HepG2 (cell line): ENCODE data around the gene NLRC3. TPM values are rescaled to one million over a fixed set of nuclear protein-coding genes. Genes with fewer than 3 reads are reported as not detected.

Experiments
- ARNT ChIP-seq: fragments of 450-650 bp; IDR thresholded peaks from 2 replicates; pipeline ENCODE4 v1.6.1; 2017
- ARNTL ChIP-seq: sonication (generic); formaldehyde crosslinking; IDR thresholded peaks from 2 replicates; pipeline ENCODE4 v1.4.0; 2020; ENCODE audit warnings: mild to moderate bottlenecking, missing genetic modification reagents
- CCDC6 ChIP-seq: sonication (generic); formaldehyde crosslinking; IDR thresholded peaks from 2 replicates; pipeline ENCODE4 v1.8.1; 2022; ENCODE audit warnings: mild to moderate bottlenecking, missing genetic modification reagents, moderate library complexity
- DMAP1 ChIP-seq: IDR thresholded peaks from 2 replicates; pipeline ENCODE4 v1.6.1; 2016
- FIP1L1 ChIP-seq: fragments of 200-400 bp; formaldehyde crosslinking; IDR thresholded peaks from 2 replicates; pipeline ENCODE4 v1.6.1; 2018; ENCODE audit warnings: low read depth, mild to moderate bottlenecking, low read length, moderate library complexity, borderline replicate concordance; ENCODE audit not compliant: insufficient read depth
- FOXA1 ChIP-seq, 2 experiments: fragments of 450-650 bp in 1 of 2; sonication (generic) in 1 of 2; formaldehyde crosslinking in 1 of 2; IDR thresholded peaks; 2 replicates each; pipeline versions ENCODE4 v1.4.0 to v1.6.1; 2016 to 2020; ENCODE audit warnings: missing genetic modification reagents in 1 of 2
- FOXA3 ChIP-seq: IDR thresholded peaks from 2 replicates; pipeline ENCODE4 v1.6.1; 2016; ENCODE audit warnings: missing genetic modification reagents, missing compliant biosample characterization
- FOXP1 ChIP-seq, 2 experiments: fragments of 450-650 bp in 1 of 2; IDR thresholded peaks; 2 replicates each; pipeline ENCODE4 v1.6.1; 2017 to 2018; ENCODE audit warnings: antibody characterized with exemption in 1 of 2
- GABPA ChIP-seq, 2 experiments: IDR thresholded peaks; 2 replicates each; pipeline ENCODE4 v1.6.1; 2011 to 2016; ENCODE audit warnings: low read depth in 2 of 2, low read length in 1 of 2, missing biosample characterization in 1 of 2, missing genetic modification characterization in 1 of 2
- HDAC1 ChIP-seq: sonication (generic); formaldehyde crosslinking; IDR thresholded peaks from 2 replicates; pipeline ENCODE4 v1.5.1; 2020; ENCODE audit warnings: mild to moderate bottlenecking, missing genetic modification reagents
- HNF4A ChIP-seq: sonication (generic); formaldehyde crosslinking; IDR thresholded peaks from 2 replicates; pipeline ENCODE4 v1.4.0; 2020; ENCODE audit warnings: missing genetic modification reagents
- HOXA3 ChIP-seq: sonication (generic); formaldehyde crosslinking; IDR thresholded peaks from 2 replicates; pipeline ENCODE4 v1.5.0; 2020; ENCODE audit warnings: missing genetic modification reagents
- NCOA1 ChIP-seq: sonication (generic); formaldehyde crosslinking; IDR thresholded peaks from 2 replicates; pipeline ENCODE4 v1.9.0; 2021; ENCODE audit warnings: missing genetic modification reagents
- NCOR1 ChIP-seq: fragments of 200-600 bp; sonication (generic); IDR thresholded peaks from 2 replicates; pipeline ENCODE4 v1.7.0; 2017; ENCODE audit warnings: antibody characterized with exemption, low read length, borderline replicate concordance
- NONO ChIP-seq, 2 experiments: fragments of 450-650 bp in 1 of 2; sonication (generic) in 1 of 2; formaldehyde crosslinking in 1 of 2; IDR thresholded peaks in 1 of 2; conservative IDR thresholded peaks in 1 of 2; 2 replicates each; pipeline versions ENCODE4 v1.6.1 to v1.8.0; 2017 to 2022; ENCODE audit warnings: mild to moderate bottlenecking in 1 of 2, missing genetic modification reagents in 1 of 2, moderate library complexity in 1 of 2
- TAF15 ChIP-seq: fragments of 200-400 bp; formaldehyde crosslinking; IDR thresholded peaks from one replicate; pipeline ENCODE4 v1.6.1; 2018; ENCODE audit warnings: mild to moderate bottlenecking, low read depth, low read length; ENCODE audit not compliant: poor library complexity, severe bottlenecking
- TBX2 ChIP-seq: sonication (generic); formaldehyde crosslinking; IDR thresholded peaks from 2 replicates; pipeline ENCODE4 v1.5.0; 2020; ENCODE audit warnings: missing genetic modification reagents, mild to moderate bottlenecking, borderline replicate concordance
- ZBTB10 ChIP-seq: sonication (generic); formaldehyde crosslinking; IDR thresholded peaks from 2 replicates; pipeline ENCODE4 v1.4.0; 2020; ENCODE audit warnings: missing genetic modification reagents, borderline replicate concordance
- ZNF256 ChIP-seq: sonication (generic); formaldehyde crosslinking; conservative IDR thresholded peaks from 2 replicates; pipeline ENCODE4 v1.4.0; 2020; ENCODE audit warnings: missing genetic modification reagents
- ZNF331 ChIP-seq: sonication (generic); formaldehyde crosslinking; IDR thresholded peaks from 2 replicates; pipeline ENCODE4 v1.4.0; 2020; ENCODE audit warnings: missing genetic modification reagents
- polyA plus RNA-seq, 8 experiments: library from polyadenylated mRNA; depleted of rRNA in 3 of 8; stranded (reverse) in 7 of 8; unstranded in 1 of 8; fragments of >200 nt; fragmentation: Illumina TruSeq in 4 of 8; extraction: Trizol in 4 of 8; gene quantifications; 2 replicates each; pipeline versions ENCODE4 v1.2.1 to v1.2.3, GENCODE V29; 2011 to 2016; ENCODE audit warnings: low read depth in 4 of 8, missing spikeins in 1 of 8, mixed read lengths in 1 of 8; ENCODE audit not compliant: insufficient read depth in 1 of 8
- total RNA-seq, 5 experiments: library from RNA; depleted of rRNA; stranded (reverse); fragments of >200 nt; fragmentation: Illumina TruSeq; extraction: Trizol; gene quantifications; 2 replicates each; pipeline ENCODE4 v1.2.3, GENCODE V29; 2016; ENCODE audit warnings: low read depth in 1 of 5
- TF ChIP-seq, protein P1 (sequence below): IDR thresholded peaks from 2 replicates; pipeline ENCODE4 v1.6.1; 2016; ENCODE audit warnings: mild to moderate bottlenecking
- TF ChIP-seq, protein P2 (sequence below): sonication (generic); formaldehyde crosslinking; IDR thresholded peaks from 2 replicates; pipeline ENCODE4 v1.5.0; 2020; ENCODE audit warnings: missing genetic modification reagents
- TF ChIP-seq, protein P3 (sequence below): IDR thresholded peaks from 2 replicates; pipeline ENCODE4 v1.6.1; 2016; ENCODE audit warnings: missing compliant biosample characterization, missing genetic modification reagents, borderline replicate concordance

NLRC3 gene
- total and polyA plus RNA-seq, 2 of the 13 experiments (the other 11 are each of a cell fraction or from before 2014, with no cell fraction given) = not detected

DNA sequence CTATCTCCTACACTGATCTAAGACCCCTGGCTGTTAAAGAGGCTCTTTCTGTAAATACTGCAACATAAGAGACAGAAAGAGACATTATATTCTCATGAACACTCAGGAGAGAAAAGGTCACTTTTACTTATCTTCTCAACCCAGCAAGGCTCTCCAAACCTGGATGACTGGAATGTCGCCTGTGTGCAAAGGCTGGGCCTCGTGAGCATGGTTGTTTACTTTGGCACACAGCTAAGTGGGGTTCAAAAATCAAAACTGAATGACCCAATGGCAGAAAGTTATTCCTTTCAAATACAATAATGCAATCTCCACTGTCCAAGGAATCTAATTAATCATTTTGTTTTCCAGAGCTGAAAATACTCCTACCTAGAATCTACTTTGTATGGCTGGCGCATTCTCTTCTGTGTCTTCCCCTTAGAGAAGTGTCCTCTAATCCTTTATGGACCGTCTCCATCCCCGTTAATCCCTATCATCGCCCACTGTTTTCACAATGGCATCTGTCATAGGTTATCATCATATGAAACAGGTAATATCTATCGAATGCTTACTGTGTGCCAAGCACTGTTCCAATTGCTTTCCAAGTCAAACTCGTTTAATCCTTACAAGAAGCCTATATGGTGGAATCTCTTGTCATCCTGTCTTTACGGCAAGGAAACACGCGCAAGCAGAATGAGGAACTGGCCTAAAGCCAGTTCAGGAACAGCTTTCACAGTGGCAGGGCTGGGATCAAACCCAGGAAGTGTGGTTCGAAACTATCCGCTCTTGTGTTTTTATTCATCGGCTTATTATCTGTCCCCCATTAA is 32.9 kb upstream of the NLRC3 start (continued):
- TF ChIP-seq TBX2 (CRISPR knock-in tag) = 0 out of 2 replicates have a peak, but pooled peaks have one; percentile 29
- TF ChIP-seq, protein P1, sequence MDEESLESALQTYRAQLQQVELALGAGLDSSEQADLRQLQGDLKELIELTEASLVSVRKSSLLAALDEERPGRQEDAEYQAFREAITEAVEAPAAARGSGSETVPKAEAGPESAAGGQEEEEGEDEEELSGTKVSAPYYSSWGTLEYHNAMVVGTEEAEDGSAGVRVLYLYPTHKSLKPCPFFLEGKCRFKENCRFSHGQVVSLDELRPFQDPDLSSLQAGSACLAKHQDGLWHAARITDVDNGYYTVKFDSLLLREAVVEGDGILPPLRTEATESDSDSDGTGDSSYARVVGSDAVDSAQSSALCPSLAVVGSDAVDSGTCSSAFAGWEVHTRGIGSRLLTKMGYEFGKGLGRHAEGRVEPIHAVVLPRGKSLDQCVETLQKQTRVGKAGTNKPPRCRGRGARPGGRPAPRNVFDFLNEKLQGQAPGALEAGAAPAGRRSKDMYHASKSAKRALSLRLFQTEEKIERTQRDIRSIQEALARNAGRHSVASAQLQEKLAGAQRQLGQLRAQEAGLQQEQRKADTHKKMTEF (CRISPR knock-in tag) = 0 out of 2 replicates have a peak, but pooled peaks have one; percentile 16
- TF ChIP-seq ARNT = no peak
- no peak for TF ChIP-seq NONO (IDR thresholded peaks at IDR 0.05)
- TF ChIP-seq NONO (CRISPR knock-in tag; conservative IDR thresholded peaks at IDR 0.05) = peak; percentile 60; the same call in 1 of the 2 replicates
- TF ChIP-seq ZNF331 (CRISPR knock-in tag) = peak; percentile 26
- TF ChIP-seq ZNF256 (CRISPR knock-in tag) = 0 out of 2 replicates have a peak, but pooled peaks have one; percentile 48
- peak; percentile 92 for TF ChIP-seq ARNTL
- TF ChIP-seq ZBTB10 = peak; percentile 88; the same call in 1 of the 2 replicates
- TF ChIP-seq FOXA1 (IDR thresholded peaks at IDR 0.05) = peak; percentile 39; the same call in 1 of the 2 replicates
- peak; percentile 93 for TF ChIP-seq FOXA1 (CRISPR knock-in tag; IDR thresholded peaks at IDR 0.05)
- TF ChIP-seq, protein P2, sequence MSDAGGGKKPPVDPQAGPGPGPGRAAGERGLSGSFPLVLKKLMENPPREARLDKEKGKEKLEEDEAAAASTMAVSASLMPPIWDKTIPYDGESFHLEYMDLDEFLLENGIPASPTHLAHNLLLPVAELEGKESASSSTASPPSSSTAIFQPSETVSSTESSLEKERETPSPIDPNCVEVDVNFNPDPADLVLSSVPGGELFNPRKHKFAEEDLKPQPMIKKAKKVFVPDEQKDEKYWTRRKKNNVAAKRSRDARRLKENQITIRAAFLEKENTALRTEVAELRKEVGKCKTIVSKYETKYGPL (CRISPR knock-in tag) = 0 out of 2 replicates have a peak, but pooled peaks have one; percentile 23
- no peak for TF ChIP-seq GABPA (IDR thresholded peaks at IDR 0.05; ENCODE audit: low read depth, low read length)
- peak; percentile 29; the same call in 1 of the 2 replicates for TF ChIP-seq GABPA (CRISPR knock-in tag; IDR thresholded peaks at IDR 0.05; ENCODE audit: low read depth)
- peak; percentile 51 for TF ChIP-seq HOXA3 (CRISPR knock-in tag)
- TF ChIP-seq HDAC1 (CRISPR knock-in tag) = 0 out of 2 replicates have a peak, but pooled peaks have one; percentile 17
- TF ChIP-seq FOXA3 (CRISPR knock-in tag) = peak; percentile 96
- no peak for TF ChIP-seq FIP1L1
- no peak for TF ChIP-seq FOXP1 (IDR thresholded peaks at IDR 0.05)
- peak; percentile 55 for TF ChIP-seq FOXP1 (CRISPR knock-in tag; IDR thresholded peaks at IDR 0.05)
- peak; percentile 50; the same call in 1 of the 2 replicates for TF ChIP-seq NCOR1
- TF ChIP-seq HNF4A (CRISPR knock-in tag) = peak; percentile 74
- TF ChIP-seq, protein P3, sequence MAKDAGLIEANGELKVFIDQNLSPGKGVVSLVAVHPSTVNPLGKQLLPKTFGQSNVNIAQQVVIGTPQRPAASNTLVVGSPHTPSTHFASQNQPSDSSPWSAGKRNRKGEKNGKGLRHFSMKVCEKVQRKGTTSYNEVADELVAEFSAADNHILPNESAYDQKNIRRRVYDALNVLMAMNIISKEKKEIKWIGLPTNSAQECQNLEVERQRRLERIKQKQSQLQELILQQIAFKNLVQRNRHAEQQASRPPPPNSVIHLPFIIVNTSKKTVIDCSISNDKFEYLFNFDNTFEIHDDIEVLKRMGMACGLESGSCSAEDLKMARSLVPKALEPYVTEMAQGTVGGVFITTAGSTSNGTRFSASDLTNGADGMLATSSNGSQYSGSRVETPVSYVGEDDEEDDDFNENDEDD (CRISPR knock-in tag) = 0 out of 2 replicates have a peak, but pooled peaks have one; percentile 10
- peak; percentile 50; the same call in 1 of the 2 replicates for TF ChIP-seq CCDC6 (CRISPR knock-in tag)
- TF ChIP-seq NCOA1 (CRISPR knock-in tag) = no peak
- TF ChIP-seq DMAP1 (CRISPR knock-in tag) = peak; percentile 61; the same call in 1 of the 2 replicates
- TF ChIP-seq TAF15 = no peak
